GM18508 (cell line): ENCODE data around the gene ATP1A4.

Source experiments
- ATAC-seq: cut with Tn5 transposase; IDR thresholded peaks from one replicate; pipeline ENCODE4 v1.9.1; 2021; ENCODE audit warnings: moderate number of reproducible peaks; ENCODE audit not compliant: insufficient read depth, unreplicated experiment

Gene ATP1A4

GRCh38 chr1:160197231-160197630 lies 45.8 kb downstream of the ATP1A4 start:
- ATAC-seq, result no peak

GRCh38 chr1:160200786-160201185 lies 49.4 kb downstream of the ATP1A4 start:
- ATAC-seq, result no peak

GRCh38 chr1:160204526-160205241 lies 53.3 kb downstream of the ATP1A4 start:
- ATAC-seq, result peak; percentile 60

GRCh38 chr1:160205242-160206035 lies 54.0 kb downstream of the ATP1A4 start, which contains the start of gene PEA15:
TSS of gene PEA15 (plus strand) at chr1:160205384. CDS start at chr1:160211545, 6,161 bp downstream.
- no peak for ATAC-seq

- ATAC-seq, result no peak
Measured at GRCh38 chr1:160206036-160206389, 54.6 kb downstream of the ATP1A4 start.

- no peak for ATAC-seq
Measured at GRCh38 chr1:160206421-160207117, 55.2 kb downstream of the ATP1A4 start.

GRCh38 chr1:160207118-160207650 lies 55.8 kb downstream of the ATP1A4 start:
- ATAC-seq, result no peak

GRCh38 chr1:160207771-160208556 lies 56.6 kb downstream of the ATP1A4 start:
- no peak for ATAC-seq

GRCh38 chr1:160208557-160209320 lies 57.3 kb downstream of the ATP1A4 start:
- ATAC-seq, result no peak

GRCh38 chr1:160209321-160210046 lies 58.1 kb downstream of the ATP1A4 start:
- ATAC-seq, result no peak

- ATAC-seq, result no peak
Measured at GRCh38 chr1:160210561-160210960, 59.2 kb downstream of the ATP1A4 start.

- no peak for ATAC-seq
Measured at GRCh38 chr1:160211046-160211790, 59.8 kb downstream of the ATP1A4 start.

GRCh38 chr1:160214481-160215140 lies 63.2 kb downstream of the ATP1A4 start:
- no peak for ATAC-seq

- ATAC-seq, result no peak
Measured at GRCh38 chr1:160216301-160216700, 64.9 kb downstream of the ATP1A4 start.

GRCh38 chr1:160217481-160218051 lies 66.2 kb downstream of the ATP1A4 start:
- ATAC-seq, result no peak

- ATAC-seq, result no peak
Measured at GRCh38 chr1:160219062-160219929, 67.9 kb downstream of the ATP1A4 start.
